Parietal lobe (tissue), 2 donors: ENCODE results near the gene ABHD11. TPM values are rescaled to one million over a fixed set of nuclear protein-coding genes. Genes with fewer than 3 reads are reported as not detected.

Source experiments
- small RNA-seq: library from RNA; depleted of rRNA; stranded (forward); fragments of <200 nt; gene quantifications from one replicate; pipeline ENCODE3, GENCODE V24; 2014; ENCODE audit warnings: low replicate concordance
- total RNA-seq: library from RNA; depleted of rRNA; stranded (reverse); fragments of >200 nt; gene quantifications from one replicate; pipeline ENCODE4 v1.2.3, GENCODE V29; 2014

ABHD11 gene, protein sequence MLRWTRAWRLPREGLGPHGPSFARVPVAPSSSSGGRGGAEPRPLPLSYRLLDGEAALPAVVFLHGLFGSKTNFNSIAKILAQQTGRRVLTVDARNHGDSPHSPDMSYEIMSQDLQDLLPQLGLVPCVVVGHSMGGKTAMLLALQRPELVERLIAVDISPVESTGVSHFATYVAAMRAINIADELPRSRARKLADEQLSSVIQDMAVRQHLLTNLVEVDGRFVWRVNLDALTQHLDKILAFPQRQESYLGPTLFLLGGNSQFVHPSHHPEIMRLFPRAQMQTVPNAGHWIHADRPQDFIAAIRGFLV
- total RNA-seq: 7.5 TPM

DNA sequence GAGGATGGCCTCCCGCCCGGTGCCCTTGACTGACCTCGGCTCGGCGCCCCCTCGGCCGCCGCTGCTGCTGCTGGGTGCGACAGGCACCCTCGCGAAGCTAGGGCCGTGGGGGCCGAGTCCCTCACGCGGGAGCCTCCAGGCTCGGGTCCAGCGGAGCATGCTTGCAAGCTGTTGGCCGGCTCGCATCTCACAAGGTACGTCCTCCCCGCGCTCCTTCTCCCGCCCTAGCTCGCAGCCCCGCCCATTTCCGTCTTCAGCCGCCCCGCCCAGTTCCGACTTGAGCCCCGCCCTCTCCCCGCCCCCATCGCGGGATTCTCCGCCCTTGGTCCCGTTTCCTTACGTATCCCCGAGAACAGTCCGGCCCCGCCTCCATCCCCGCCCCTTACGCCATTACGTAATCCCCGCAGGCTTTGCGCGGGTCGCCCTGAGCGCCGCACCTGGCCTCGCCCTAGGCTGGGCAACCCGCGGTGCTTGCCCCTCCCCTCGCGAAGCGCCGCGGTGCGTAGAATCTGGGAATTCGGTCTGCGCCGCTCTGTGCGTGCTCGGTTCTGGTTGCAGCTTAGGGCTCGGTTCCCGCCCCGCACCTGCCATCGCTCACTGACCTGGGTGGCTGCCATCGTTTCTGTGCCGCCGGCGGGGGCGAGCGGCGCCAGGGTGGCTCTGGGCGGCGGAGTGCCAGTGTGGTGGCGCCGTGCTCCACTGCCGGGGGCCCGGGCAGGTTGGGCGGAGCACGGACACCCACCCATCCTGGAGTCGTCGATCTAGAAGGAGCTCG lies at the start of gene ABHD11:
Gene ABHD11 (minus strand): TSS at position 191 of the 775 bp plus-strand sequence. CDS start 32 bp downstream, at position 159.

DNA sequence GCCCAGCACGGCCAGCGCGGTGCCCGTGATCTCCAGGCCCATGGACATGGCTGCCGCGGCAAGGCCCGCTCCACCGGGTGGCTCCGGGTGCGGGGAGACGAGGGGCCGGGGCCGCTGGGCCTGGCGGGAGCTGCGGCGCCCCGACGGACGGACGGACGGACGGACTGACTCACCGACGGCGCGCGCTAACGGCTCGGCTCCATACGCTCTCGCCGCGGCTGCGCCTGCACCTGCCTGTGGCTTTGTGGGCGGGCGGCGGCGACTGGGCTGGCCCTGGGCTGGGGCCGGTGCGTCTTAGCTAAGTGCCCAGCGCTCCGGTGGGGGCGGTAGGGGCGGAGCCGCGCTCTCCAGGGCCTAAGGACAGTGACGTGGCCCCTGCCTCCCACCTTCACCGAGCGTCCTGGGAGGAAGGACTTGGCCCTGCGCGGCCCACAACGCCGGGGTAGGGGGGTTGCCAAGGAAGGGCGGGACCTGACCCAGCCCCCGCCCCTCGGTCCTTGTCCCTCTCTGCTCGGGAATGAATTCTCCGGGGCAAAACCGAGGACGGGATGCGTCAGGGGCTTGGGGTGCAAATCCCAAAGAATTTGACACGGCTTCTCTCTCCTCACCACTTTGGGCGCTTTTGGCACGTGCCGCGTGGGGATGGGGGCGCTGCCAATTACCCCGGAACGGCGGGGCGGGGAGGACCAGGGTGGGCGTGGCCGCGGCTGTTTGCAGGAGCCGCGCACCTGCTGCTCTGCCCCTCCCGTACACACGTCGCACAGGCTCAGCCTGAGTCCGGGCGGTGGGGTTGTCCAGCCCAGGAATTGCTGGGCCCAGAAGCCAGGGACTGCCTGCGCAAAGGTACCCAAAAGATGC lies 31.6 kb upstream of the ABHD11 start, which contains the start of gene CLDN3:
Gene CLDN3 (minus strand): TSS at position 269 of the 858 bp plus-strand sequence. CDS start 221 bp downstream, at position 48.

DNA sequence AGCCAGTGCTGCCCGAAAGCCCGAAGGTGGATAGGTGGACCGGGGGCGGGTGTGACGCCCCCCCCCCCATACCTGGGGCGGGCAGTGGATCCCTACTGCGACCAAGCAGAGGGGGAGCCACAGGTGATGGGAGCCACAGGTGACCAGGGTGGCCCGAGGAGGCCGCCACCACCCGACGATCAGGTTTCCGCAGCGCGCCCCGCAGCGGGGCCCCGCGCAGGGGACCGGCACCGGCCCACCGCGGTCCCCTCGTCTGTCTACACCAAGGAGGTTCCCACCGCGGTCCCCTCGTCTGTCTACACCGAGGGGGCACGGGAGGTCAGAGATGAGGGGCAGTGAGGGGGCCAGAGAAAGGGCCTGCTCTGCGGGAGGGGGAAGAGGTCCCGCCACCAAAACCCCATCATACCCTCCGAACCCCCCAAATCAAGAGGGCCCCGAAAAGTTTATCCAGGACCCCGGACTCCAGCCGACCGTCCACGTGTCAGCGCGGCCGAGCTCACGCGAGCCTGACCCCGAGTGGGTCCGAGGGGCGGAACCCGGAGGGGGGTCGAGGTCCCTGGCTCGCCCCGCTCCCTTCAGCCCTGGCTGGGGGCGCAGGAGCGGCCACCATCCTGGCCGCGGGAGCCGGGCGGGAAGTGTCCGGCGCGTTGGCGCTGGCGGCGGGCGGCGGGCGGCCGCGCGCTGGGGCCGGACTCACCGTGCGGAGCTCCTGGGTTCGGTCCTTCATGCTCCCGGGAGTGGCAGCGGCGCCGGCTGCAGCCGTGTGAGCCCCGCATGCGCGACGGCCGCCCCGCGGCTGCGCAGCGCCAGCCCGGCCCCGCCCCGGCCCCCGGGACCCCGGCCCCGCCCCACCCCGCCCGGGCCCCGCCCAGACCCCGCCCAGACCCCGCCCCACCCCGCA lies 19.4 kb downstream of the ABHD11 start, which contains the start of gene STX1A:
Gene STX1A (minus strand): TSS at position 765 of the 901 bp plus-strand sequence. CDS start 38 bp downstream, at position 727.

Small RNAs within 50 kb of the gene (small RNA-seq; reads per million reads assigned to genes)
- gene MIR4284 (0.09 reads per million), gene RN7SL265P (not detected)

Other genes starting within 250 kb of the ABHD11 start
- 68.5 TPM for gene BAZ1B, start 216.5 kb downstream of the ABHD11 start, total RNA-seq
- 10.0 TPM for gene BCL7B, start 181.1 kb downstream of the ABHD11 start, total RNA-seq
- 25.4 TPM for gene TBL2, start 160.2 kb downstream of the ABHD11 start, total RNA-seq
- under 0.01 TPM for gene MLXIPL, start 114.3 kb downstream of the ABHD11 start, total RNA-seq
- gene VPS37D, start 71.0 kb downstream of the ABHD11 start, total RNA-seq: 19.4 TPM
- gene DNAJC30, start 55.3 kb downstream of the ABHD11 start, total RNA-seq: 4.4 TPM
- gene BUD23, start 55.2 kb downstream of the ABHD11 start, total RNA-seq: 24.4 TPM
- gene STX1A, start 19.1 kb downstream of the ABHD11 start, total RNA-seq: 74.5 TPM
- gene CLDN3, start 31.5 kb upstream of the ABHD11 start, total RNA-seq: not detected
- gene CLDN4, start 92.2 kb upstream of the ABHD11 start, total RNA-seq: 0.63 TPM
- 0.94 TPM for gene METTL27, start 103.7 kb upstream of the ABHD11 start, total RNA-seq
- gene TMEM270, start 122.4 kb upstream of the ABHD11 start, total RNA-seq: not detected